Stimulated activated CD8-positive, alpha-beta memory T cell treated with anti-CD3 and anti-CD28 coated beads, Interleukin-2, amount 100 ng/mL, for 1 hour (primary cell): ENCODE data around the gene RAB2B.
A peak's percentile ranks its signal among the peaks of the same experiment; 100 is the strongest.

ENCODE experiments used
- DNase-seq, 2 donors: peaks; one replicate each; pipeline ENCODE4 v3.0.0-alpha.2; 2020; ENCODE audit warnings: low read depth in 2 of 2

The RAB2B gene

DNA sequence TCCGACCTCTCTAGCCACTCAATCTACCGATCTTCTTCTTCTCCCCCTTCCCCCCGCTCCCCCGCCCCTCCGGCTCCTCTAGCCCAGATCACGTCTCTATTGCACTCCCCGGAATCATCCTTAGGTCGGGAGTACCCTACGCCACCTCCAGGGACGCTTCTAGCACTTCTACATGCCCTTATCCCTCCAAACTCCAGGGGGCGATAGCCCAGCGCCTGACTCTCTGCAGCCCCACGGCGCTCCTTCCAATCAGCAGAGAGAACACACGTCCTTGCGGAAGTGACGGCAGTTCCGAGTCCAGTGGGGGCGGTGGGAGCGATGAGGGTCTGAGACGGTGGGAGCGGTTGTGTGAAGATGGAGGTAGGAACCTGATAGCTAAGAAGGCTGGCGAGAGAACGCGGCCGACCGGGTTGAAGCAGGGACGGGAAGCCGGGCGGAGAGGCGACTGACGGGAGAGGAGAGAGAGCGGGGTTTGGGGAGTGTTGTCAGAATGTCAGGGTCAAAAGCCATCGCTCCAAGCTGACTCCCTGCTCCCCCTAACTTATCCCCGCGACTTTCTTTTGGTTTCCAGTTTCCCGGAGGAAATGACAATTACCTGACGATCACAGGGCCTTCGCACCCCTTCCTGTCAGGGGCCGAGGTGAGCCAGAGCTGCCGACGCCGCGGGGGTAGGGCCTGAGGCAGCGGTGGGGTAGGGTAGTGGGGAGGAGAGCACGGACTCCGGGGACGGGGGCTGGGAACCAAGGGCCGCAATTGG lies at the start of gene RAB2B, which contains the start of gene TOX4:
RAB2B (minus strand) TSS at position 35 of the 757 bp plus-strand sequence. CDS start 87 bp downstream, outside the sequence.
TOX4 (plus strand) TSS at position 271 of the 757 bp plus-strand sequence; CDS start at position 355, 84 bp downstream.
- peak; percentile 83 to 88 for DNase-seq

GRCh38 chr14:21525962-21526671 lies 49.4 kb upstream of the RAB2B start, which contains the start of gene SALL2:
Gene SALL2 (minus strand): TSS chr14:21526346. CDS start chr14:21526127, 219 bp downstream.
- peak; percentile 20 to 47 for DNase-seq

DNA sequence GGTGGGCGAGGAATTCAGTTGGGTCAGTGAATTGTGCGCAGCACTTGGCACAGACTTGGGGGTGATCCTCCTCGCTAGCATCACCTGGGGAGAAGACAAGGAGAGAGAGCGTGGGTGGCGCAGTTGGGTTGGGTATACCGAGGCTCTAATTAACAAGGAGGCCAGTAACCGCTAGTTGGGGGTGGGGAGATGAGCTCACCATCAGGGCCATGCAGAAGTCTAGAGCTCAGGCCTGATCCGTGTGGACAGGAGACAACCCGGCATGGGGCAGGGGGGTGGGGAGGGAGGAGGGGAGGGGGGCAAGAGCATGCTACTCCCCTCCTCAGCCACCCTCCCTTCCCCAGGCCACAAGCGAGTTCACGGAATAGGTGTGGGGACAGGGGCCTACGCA lies 48.8 kb upstream of the RAB2B start:
- no peak for DNase-seq

DNA sequence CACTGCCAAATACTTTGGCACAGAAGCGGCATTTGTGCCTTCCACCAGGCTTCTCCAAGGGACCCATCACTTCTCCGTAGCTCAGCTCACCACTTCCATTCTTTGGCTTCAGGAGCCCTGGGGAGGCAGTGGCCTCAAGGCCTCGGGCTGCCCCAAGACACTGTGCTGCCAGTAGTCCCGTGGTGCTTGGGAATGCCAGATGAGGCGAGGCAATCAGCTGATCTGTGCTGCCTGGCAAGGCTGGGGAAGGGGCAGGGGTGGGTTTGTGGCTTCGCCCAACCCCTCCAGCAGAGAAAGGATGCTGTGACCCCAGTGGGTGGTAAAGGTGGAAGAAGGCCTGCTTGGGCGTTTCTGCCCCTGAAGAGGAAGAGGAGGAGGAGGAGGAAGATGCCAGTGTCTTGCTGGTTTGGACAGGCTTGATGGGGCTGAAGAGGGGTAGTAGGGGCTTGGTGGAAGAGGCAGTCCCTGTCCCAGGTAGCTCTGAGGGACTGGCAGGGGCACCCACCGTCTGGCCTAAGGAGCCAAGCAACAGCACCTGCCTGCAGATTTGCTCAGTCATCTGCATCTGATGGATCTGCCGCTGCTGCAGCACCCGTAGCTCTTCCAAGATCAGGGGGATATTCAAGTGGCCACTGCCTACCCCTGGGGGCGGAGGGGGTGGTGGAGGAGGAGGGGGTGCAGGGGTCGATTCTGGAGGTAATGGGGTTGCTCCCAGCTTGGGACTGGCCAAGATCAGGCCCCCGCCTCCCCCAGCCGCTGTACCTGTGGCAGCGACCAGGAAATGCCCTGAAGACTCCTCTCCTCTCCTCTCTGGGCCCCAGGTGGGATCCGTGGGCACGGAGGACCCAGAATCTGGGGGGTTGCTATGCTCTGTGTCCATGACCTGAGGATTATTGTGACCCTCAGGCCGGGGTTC lies 48.1 kb upstream of the RAB2B start:
- no peak for DNase-seq

DNA sequence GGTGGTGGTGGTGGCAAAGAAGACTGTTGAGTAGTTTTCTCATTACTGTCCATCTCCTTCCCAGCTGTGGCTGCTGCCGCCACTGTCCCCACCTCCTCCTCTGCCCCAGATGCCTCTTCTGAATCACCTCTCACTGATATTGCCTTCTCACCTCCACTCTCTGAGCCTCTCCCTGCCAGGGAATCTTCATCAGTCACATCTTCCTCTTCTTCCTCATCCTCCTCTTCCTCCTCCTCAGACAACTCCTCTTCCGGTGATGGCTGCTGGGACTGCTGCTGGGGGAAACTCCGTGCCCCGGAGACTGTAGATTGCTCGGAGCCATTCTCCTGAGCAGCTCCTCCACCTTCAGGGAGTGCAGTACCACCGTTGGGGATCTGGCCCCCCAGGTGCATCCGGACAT lies 46.4 kb upstream of the RAB2B start:
- no peak for DNase-seq

DNA sequence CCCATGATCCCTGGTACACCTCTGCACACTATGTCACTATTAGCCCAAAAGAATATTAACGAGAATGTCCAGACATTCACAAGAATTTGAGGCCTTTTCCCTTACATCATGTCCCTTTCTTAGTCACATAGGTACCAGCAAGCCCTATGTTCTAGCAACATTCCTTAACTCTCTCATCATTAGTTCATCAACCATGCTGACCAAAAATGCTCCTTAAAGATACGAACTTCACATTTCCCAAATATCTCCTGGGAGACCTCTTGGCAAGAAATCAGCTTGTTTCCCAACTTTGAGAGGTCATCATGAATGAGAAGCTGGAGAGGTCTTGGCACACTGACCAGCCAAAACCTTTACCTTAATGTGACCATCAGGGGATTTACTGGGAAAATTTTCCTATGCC lies 44.7 kb upstream of the RAB2B start:
- no peak for DNase-seq

GRCh38 chr14:21520767-21521166 lies 44.0 kb upstream of the RAB2B start:
- DNase-seq, result no peak

- no peak for DNase-seq
Measured at GRCh38 chr14:21518725-21519124, 42.0 kb upstream of the RAB2B start.

- no peak for DNase-seq
Measured at GRCh38 chr14:21514341-21514740, 37.6 kb upstream of the RAB2B start.

GRCh38 chr14:21510735-21511657 lies 34.2 kb upstream of the RAB2B start, which contains the start of gene METTL3:
Gene METTL3 (minus strand): TSS chr14:21511340. CDS start chr14:21511223, 117 bp downstream.
- DNase-seq, result peak; percentile 85

DNA sequence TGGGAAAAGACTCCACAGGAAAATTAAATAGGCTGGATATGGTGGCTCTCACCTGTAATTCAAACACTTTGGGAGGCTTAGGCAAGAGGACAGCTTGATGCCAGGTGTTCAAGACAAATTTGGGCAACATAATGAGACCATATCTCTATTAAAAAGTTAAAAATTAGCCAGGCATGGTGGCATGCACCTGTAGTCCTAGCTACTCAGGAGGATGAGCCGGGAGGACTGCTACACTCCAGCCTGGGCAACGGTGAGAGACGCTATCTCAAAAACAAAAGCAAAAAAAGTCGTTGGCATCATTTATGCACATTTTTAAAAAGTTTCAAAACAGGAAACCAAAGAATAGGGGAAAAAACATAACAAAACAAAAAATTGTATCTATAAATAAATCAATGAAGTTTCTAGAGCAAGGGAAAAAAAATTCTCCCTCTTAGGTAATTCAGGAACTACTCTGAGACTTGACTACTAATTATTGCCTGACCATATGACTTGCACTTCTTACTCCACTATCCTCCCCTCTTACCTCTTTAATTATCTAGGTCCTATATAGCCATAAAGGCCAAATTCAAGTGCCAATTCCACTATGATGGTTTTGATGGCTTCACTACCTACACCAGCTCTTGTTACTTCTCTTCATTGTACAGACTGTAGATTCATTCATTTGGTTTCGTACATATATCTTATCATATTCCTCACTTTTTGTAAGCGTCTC lies 32.8 kb upstream of the RAB2B start:
- DNase-seq, result no peak

- no peak for DNase-seq
Measured at GRCh38 chr14:21506557-21506956, 29.8 kb upstream of the RAB2B start.

- no peak for DNase-seq
Measured at GRCh38 chr14:21505012-21505553, 28.3 kb upstream of the RAB2B start.

GRCh38 chr14:21503376-21503775 lies 26.6 kb upstream of the RAB2B start:
- no peak for DNase-seq

- DNase-seq, result no peak
Measured at GRCh38 chr14:21501568-21501967, 24.8 kb upstream of the RAB2B start.

DNA sequence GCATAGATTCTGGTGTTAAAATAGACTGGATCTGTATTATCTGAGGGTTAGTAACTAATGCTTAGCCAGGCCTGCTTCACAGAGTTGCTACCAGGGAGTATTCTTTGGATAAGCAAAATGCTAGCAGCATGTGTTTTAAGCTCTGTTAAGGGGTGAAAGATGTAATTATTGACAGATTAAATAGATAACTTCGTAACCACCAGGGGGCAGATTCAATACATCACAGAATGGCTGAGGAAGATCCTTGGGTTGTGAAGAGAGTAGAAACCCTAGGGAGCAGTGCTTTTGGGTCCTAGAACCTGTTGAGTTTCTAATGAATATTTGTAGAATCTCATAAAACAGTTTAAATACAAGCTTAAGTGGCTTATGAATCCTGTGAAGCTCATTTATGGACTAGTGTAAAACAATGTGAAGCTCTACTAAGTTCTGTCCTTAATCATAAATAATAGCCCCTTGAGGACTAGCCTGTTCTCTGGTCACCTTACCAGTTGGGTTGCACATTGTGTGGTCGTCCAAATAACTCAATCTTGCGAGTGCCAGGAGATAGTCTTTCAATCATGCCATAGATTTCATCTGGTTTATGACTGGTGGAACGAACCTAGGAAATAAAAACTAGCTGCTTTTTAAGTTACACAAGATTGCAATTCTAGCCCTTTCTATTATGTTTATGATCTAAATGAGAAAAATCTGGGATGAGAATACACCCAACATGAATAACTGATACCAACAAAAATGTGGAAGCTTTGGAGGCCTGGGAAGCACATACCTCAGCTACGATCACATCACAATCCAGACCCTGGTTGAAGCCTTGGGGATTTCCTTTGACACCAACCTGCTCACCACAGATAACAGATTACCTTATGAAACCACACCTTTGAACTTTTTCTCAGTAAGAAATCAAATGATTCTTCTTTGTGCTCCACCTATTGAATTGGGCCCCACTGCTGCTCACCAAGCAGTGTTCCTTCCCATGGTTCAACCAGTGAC lies 22.1 kb upstream of the RAB2B start:
- no peak for DNase-seq

DNA sequence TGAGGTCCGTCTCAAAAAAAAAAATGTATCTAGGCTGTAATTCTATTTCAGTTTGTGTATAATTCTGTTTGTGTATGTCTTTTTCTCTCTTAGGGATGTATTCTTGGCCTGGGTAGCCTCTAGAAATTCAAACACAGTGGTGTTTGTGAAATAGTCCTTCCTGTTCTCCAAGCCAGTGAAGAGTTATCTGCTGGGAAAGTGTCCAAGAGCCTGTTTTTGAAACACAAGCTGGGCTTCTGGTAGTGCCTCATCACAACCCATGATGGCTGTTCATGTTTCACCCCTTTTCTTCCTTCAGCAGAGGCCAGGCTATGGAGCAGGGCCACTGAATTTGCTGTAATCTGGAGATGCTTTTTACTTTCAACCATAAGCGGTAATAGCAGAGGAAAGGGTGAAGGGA lies 19.7 kb upstream of the RAB2B start:
- no peak for DNase-seq
